Measurements from ENCODE around the gene MDFI. TPM values are rescaled to one million over a fixed set of nuclear protein-coding genes. Genes with fewer than 3 reads are reported as not detected.

MDFI gene
- total RNA-seq, 1 experiment from 2014 or later: 96.4 TPM

- ATAC-seq (no peak), DNase-seq (no peak)
- no peaks in the 10 kb centered on the region for H3K79me2 ChIP-seq (ENCODE audit: low read length)
- no TSS peak for BruUV-seq (replicated peaks)
- no peak overlapping the region for H3K27ac ChIP-seq (ENCODE audit: low read length)
- H3K27me3 ChIP-seq (ENCODE audit: low read length): no peaks in the 10 kb centered on the region
- H3K4me2 ChIP-seq (ENCODE audit: low read length): no peak overlapping the region
- H3K4me1 ChIP-seq (ENCODE audit: insufficient read depth, low read length): peaks cover 8% of the 10 kb centered on the region
- no peak overlapping the region for H3K9ac ChIP-seq (ENCODE audit: low read length)
- intact Hi-C loops (cut with micrococcal nuclease): no loop called here
- ChIA-PET POLR2A (ENCODE audit: unreplicated experiment) (no interaction called here), CTCF (no interaction called here)
- no peak overlapping the region for H3K4me3 ChIP-seq (ENCODE audit: low read length)
- H3K9me2 ChIP-seq (replicated peaks; ENCODE audit: low read length): no peaks in the 10 kb centered on the region
- no peak for TF ChIP-seq CTCF (conservative IDR thresholded peaks at IDR 0.05; ENCODE audit: low read depth, low read length)
- no peak for TF ChIP-seq EZH2phosphoT487 (IDR thresholded peaks at IDR 0.05; ENCODE audit: borderline replicate concordance, low read length)
- TF ChIP-seq EZH2 (IDR thresholded peaks at IDR 0.05; ENCODE audit: low read length, unreplicated experiment): no peak
- no peaks in the 10 kb centered on the region for H3F3A ChIP-seq (ENCODE audit: low read length, unreplicated experiment)
- H3K9me3 ChIP-seq (ENCODE audit: low read length): no peaks in the 10 kb centered on the region
- H3K36me3 ChIP-seq (ENCODE audit: low read depth, low read length): no peaks in the 10 kb centered on the region
- H4K20me1 ChIP-seq (ENCODE audit: low read length): no peaks in the 10 kb centered on the region
- no peak overlapping the region for H2AFZ ChIP-seq (ENCODE audit: low read length)
These were observed 50.1 kb downstream of the MDFI start for GRCh38 chr6:41688256-41688965.

GRCh38 chr6:41689171-41690008 is 51.1 kb downstream of the MDFI start:
- intact Hi-C loops (cut with micrococcal nuclease): no loop called here
- no TSS peak for BruUV-seq (replicated peaks)
- H3K4me1 ChIP-seq (ENCODE audit: insufficient read depth, low read length): peaks cover 8% of the 10 kb centered on the region
- TF ChIP-seq EZH2phosphoT487 (IDR thresholded peaks at IDR 0.05; ENCODE audit: borderline replicate concordance, low read length) (no peak), CTCF (conservative IDR thresholded peaks at IDR 0.05; ENCODE audit: low read depth, low read length) (no peak), EZH2 (IDR thresholded peaks at IDR 0.05; ENCODE audit: low read length, unreplicated experiment) (no peak)
- H3K36me3 ChIP-seq (ENCODE audit: low read depth, low read length): no peaks in the 10 kb centered on the region
- no peaks in the 10 kb centered on the region for H3K9me2 ChIP-seq (replicated peaks; ENCODE audit: low read length)
- H3K79me2 ChIP-seq (ENCODE audit: low read length): no peaks in the 10 kb centered on the region
- POLR2A ChIA-PET (ENCODE audit: unreplicated experiment): no interaction called here
- H2AFZ ChIP-seq (ENCODE audit: low read length): no peak overlapping the region
- DNase-seq (peak; percentile 34), ATAC-seq (peak; percentile 73)
- no peaks in the 10 kb centered on the region for H3F3A ChIP-seq (ENCODE audit: low read length, unreplicated experiment)
- CTCF ChIA-PET: no interaction called here
- H3K4me2 ChIP-seq (ENCODE audit: low read length): no peak overlapping the region
- H3K9me3 ChIP-seq (ENCODE audit: low read length): no peaks in the 10 kb centered on the region
- no peaks in the 10 kb centered on the region for H4K20me1 ChIP-seq (ENCODE audit: low read length)
- no peak overlapping the region for H3K27ac ChIP-seq (ENCODE audit: low read length)
- no peaks in the 10 kb centered on the region for H3K27me3 ChIP-seq (ENCODE audit: low read length)
- no peak overlapping the region for H3K9ac ChIP-seq (ENCODE audit: low read length)
- H3K4me3 ChIP-seq (ENCODE audit: low read length): no peak overlapping the region

All from PC-3 (cell line).